SH-SY5Y (cell line): ENCODE measurements around the gene PMS2.
A peak's percentile ranks its signal among the peaks of the same experiment; 100 is the strongest.
"Not testable (repeated sequence)": the region's sequence is repeated elsewhere in the genome, so short reads cannot be mapped to it uniquely, and the experiment has no call there.

Source experiments
- GATA2 ChIP-seq: IDR thresholded peaks from 2 replicates; pipeline ENCODE4 v1.6.1; 2011; ENCODE audit warnings: mild to moderate bottlenecking, low read depth, low read length
- GATA3 ChIP-seq: IDR thresholded peaks from 2 replicates; pipeline ENCODE4 v1.6.1; 2011; ENCODE audit warnings: low read depth, mild to moderate bottlenecking, low read length, moderate library complexity

The PMS2 gene

DNA sequence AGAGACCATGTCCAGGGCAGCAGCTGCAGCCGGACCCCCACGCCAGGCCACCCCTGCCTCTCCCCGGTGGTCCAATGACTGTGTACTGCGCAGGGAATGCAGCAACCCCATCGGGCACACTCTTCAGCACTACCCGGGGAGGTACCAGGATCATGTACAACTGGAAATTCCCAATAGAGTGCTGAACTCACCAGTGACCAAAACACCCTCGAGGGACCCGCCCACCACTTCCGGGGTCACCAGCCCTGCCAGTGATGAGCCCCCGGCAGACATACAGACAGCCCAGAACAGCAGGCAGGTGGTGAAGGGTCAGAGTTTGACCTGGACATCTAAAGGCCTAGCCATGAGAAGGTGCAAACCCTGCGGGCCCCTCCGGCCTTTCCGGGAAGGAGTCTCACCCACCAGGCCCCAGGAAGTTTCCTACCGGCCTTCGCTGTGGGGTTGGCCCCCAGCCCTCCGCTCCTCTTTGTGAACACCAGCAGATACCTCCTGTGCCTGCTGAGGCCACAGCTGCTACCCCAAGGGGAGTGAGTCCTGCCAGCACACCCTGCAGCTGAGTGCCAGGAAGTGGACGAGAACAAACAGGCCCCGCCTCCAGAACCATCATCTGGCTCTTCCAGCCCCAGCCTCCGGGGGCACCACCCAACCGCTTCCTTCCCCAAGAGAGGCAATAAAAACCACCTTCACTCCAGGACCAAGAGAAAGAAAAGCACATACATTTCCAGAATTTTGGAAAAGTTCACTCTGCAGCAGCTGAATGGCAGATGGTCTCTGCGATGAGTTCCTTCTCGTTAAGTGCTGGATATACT, 17.4 kb upstream of the PMS2 start:
- TF ChIP-seq GATA3 (no peak), GATA2 (no peak)

GRCh38 chr7:6023974-6024435, 15.2 kb upstream of the PMS2 start:
- no peak for TF ChIP-seq GATA2
- TF ChIP-seq GATA3, result no peak

DNA sequence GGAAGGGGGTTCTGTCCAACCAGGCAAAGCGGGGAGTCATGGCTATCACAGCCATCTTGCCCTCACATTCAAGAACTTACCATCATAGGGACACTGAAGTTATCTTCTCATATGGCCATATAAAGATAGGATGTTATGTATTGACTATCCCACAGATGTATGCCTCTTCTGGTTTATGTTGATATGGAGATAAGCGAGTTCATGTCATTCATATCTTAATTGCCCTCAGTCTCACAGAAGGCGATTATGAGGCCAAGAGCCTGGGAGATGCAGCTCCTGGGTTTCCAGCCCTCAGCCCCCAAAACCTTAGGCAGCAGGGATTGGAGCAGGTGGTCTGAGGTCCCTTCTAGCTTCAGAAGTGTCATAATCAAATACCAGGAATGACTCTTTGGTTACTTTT, 13.9 kb upstream of the PMS2 start:
- TF ChIP-seq GATA3 (no peak; the same call in 1 of the 2 replicates), GATA2 (peak; percentile 34; the same call in 1 of the 2 replicates)

DNA sequence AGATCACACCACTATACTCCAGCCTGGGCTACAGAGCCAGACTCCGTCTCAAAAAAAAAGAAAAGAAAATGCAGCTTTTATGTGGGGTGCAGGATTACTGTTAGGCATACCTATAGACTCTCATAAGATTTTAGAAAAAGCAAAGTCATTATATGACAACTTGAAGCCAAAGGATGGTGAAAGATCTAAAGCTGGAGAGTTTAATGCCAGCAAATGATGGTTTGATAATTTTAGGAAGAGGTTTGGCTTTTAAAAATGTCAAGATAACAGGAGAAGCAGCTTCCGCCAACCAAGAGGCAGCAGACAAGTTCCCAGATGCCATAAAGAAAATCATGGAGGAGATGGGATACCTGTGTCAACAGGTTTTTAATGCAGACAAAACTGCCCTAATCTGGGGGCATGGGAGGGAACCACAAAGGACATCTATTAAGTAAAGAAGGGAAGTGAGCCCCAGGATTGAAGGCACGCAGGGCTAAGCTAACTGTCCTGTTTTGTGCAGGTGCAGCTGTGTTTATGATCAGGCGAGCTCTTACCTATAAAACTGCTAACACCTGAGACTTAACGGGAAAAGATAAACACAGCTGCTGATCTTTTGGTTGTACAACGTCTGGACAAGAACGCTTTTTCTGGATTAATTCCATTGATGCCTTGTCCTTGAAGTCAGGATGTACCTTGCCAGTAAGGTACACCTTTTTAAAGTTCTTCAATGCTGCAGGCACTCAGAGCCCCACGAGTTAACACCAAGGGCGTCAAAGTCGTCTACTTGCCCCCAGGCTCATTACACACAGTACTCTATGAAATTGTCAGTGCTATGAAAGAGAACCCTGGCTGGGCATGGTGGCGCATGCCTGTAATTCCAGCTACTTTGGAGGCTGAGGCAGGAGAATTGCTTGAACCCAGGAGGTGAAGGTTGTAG, 11.8 kb upstream of the PMS2 start:
- TF ChIP-seq GATA2 (no peak), GATA3 (no peak)

- no peak for TF ChIP-seq GATA3
- TF ChIP-seq GATA2, result no peak
These were observed 7.8 kb upstream of the PMS2 start for GRCh38 chr7:6016653-6016966.

DNA sequence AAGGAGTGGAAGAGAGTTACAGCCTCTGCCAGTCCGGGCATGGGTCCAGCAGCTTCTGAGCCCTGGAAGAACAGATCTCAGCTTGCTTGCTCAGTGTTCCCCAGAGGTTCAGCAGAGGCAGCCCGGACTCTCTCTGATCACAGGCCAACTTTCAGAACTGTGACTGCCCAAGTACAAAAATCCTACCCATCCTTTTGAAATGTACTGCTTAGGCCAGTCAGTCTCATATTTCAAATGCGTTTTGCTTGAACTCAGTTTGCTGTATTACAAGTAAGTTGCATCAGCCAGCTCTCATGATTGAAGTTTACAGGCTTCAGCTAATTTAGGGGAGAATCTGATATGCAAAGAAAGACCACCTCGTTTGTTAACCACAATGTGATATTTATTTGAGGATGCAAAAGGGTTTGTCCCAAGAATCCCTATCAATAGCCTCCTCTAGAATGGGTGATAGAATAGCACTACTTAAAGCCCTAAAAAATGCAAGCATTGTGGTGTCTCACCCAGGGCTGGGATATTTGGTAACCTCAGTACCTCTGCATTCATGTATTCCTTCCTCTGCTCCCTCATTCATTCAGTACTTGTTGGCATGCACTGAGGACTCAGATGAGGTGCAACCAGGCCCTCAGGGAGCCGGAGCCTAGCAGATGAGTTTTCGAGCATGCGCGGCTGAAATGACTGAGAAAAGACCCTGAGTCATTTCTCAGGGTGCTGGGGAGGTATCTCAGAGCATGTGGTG, 7.2 kb upstream of the PMS2 start:
- no peak for TF ChIP-seq GATA2
- TF ChIP-seq GATA3, result no peak

GRCh38 chr7:6012355-6013104, 3.7 kb upstream of the PMS2 start:
- no peak for TF ChIP-seq GATA2
- no peak for TF ChIP-seq GATA3

DNA sequence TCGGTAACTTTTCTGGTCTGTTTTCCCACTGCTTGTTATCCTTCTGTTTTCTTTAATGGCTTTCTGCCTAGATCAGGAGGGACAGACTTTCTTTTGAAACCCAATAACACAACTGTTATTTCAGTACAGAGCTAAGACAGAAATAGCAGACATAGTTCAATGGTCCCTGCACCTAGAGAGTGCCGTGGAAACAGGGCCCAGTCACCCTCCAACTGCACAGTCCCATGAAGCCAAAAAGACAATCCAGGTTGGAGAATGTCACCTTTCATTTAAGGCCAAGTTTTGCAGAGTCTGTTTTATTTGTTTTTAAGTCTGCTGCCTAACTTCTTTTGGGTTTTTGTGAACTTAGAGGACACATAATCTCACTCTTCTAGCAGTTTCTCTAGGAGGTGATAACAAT, 2.7 kb upstream of the PMS2 start:
- no peak for TF ChIP-seq GATA2

DNA sequence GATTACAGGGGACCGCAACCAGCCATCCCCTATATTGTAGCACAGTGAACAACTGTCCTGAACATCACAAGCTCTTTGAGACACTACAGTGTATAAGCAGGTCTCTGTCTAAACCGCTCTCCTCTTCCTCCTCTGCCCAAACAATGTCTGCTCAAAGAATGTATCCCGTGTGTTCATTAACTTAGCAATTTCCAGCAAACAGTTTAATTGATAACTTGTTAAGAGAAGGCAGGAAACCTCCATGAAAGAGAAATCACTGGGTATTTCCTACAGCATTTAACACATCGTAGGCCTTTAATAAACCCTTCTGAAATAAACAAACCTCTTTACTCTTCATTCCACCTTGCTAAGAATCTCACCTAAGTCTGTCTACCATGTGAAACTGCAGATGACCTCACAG, 1.5 kb downstream of the PMS2 start:
- no peak for TF ChIP-seq GATA2
- TF ChIP-seq GATA3, result no peak

- TF ChIP-seq GATA2, result no peak
- no peak for TF ChIP-seq GATA3
These were observed 11.5 kb downstream of the PMS2 start for GRCh38 chr7:5997210-5997808.

DNA sequence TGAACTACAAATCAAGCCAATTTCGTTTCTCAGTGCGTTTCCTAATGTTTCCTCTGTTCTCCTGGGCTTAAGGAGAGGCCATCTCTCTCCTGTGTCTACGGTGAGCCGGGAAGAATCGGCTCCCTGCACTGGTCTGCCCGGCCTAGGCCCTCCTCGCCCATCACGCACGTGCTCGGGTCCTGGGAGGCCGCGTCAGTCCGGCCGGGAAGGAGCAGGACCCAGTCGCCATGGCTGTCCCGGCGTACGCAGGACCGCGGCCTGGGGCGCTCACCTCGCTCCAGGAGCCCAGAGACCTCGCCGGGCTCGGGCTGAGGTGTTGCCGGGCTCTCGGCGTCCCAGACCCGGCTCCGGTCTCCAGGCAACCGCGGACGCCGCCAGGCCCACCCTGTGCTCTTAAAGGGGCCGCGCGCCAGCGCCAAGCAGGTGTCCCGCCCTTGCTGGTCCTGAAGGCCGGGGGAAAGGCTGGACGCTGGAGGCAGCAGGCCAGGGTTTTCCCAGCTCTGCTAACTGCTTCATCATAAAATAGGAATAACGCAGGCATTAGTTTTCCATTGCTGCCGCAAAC, 38.4 kb downstream of the PMS2 start, which contains the start of gene RSPH10B:
Gene RSPH10B, minus strand, starts transcription at position 343 of the 565 bp plus-strand sequence. CDS start 3,573 bp downstream, outside the sequence.
- not testable (repeated sequence) for TF ChIP-seq GATA3, GATA2
